K562 (cell line): ENCODE results near the gene ZFP36.

Experiments
- CTCF ChIP-seq, 3 experiments: IDR thresholded peaks in 2 of 3; conservative IDR thresholded peaks in 1 of 3; 2 replicates each; pipeline ENCODE4 v1.5.1; 2011 to 2012; ENCODE audit warnings: low read length in 3 of 3, mild to moderate bottlenecking in 3 of 3, control low read depth in 2 of 3, improper control_type of control experiment in 1 of 3, inconsistent platforms in 1 of 3, low read depth in 1 of 3, mixed read lengths in 1 of 3, moderate library complexity in 1 of 3; ENCODE audit not compliant: insufficient read depth in 2 of 3
- FUS ChIP-seq: fragments of 200-400 bp; formaldehyde crosslinking; optimal IDR thresholded peaks from 2 replicates; pipeline ENCODE3; 2017; ENCODE audit warnings: low read depth, low read length
- HMG20A ChIP-seq: fragments of 450-650 bp; formaldehyde crosslinking; conservative IDR thresholded peaks from 2 replicates; pipeline ENCODE4 v1.4.0; 2020; ENCODE audit warnings: mild to moderate bottlenecking, mixed read lengths
- ZBTB7A ChIP-seq: IDR thresholded peaks from 2 replicates; pipeline ENCODE4 v1.6.1; 2011; ENCODE audit warnings: low read depth, mild to moderate bottlenecking, low read length, moderate library complexity, borderline replicate concordance; ENCODE audit not compliant: control insufficient read depth

GRCh38 chr19:39409208-39410016, 2.8 kb downstream of the ZFP36 start:
- TF ChIP-seq ZBTB7A, result peak; percentile 71
- 0 out of 6 replicates have a peak, but pooled peaks of 1 of the 3 experiments have one; percentile 1 for TF ChIP-seq CTCF (IDR thresholded peaks at IDR 0.05 in 2 of 3, conservative IDR thresholded peaks at IDR 0.05 in 1 of 3; ENCODE audit: insufficient read depth in 2 of 3, low read depth in 1 of 3, low read length in 3 of 3)
- no peak for TF ChIP-seq FUS
- TF ChIP-seq HMG20A (CRISPR knock-in tag), result no peak
